ENCODE measurements around the gene SLC38A8.

The SLC38A8 gene

GRCh38 chr16:84032458-84033178 lies 10.0 kb downstream of the SLC38A8 start:
- DNase-seq (ENCODE audit: low read depth in 2 of 3, low spot score in 2 of 3): no peak

GRCh38 chr16:84031556-84031955 lies 11.0 kb downstream of the SLC38A8 start:
- no peak for DNase-seq (ENCODE audit: low read depth in 2 of 3, low spot score in 2 of 3)

GRCh38 chr16:84029297-84030047 lies 13.1 kb downstream of the SLC38A8 start:
- no peak for DNase-seq (ENCODE audit: low read depth in 2 of 3, low spot score in 2 of 3)

GRCh38 chr16:84027625-84028024 lies 15.0 kb downstream of the SLC38A8 start:
- no peak for DNase-seq (ENCODE audit: low read depth in 2 of 3, low spot score in 2 of 3)

GRCh38 chr16:84026606-84027005 lies 16.0 kb downstream of the SLC38A8 start:
- DNase-seq (ENCODE audit: low read depth in 2 of 3, low spot score in 2 of 3): no peak

GRCh38 chr16:84024854-84025253 lies 17.7 kb downstream of the SLC38A8 start:
- no peak for DNase-seq (ENCODE audit: low read depth in 2 of 3, low spot score in 2 of 3)

GRCh38 chr16:84022644-84023043 lies 20.0 kb downstream of the SLC38A8 start:
- DNase-seq (ENCODE audit: low read depth in 2 of 3, low spot score in 2 of 3): no peak

- DNase-seq (ENCODE audit: low read depth in 2 of 3, low spot score in 2 of 3): no peak
Measured at GRCh38 chr16:84021488-84021887, 21.1 kb downstream of the SLC38A8 start.

- DNase-seq (ENCODE audit: low read depth in 2 of 3, low spot score in 2 of 3): no peak
Measured at GRCh38 chr16:84020353-84020752, 22.2 kb downstream of the SLC38A8 start.

GRCh38 chr16:84018710-84019109 lies 23.9 kb downstream of the SLC38A8 start:
- no peak for DNase-seq (ENCODE audit: low read depth in 2 of 3, low spot score in 2 of 3)

- no peak for DNase-seq (ENCODE audit: low read depth in 2 of 3, low spot score in 2 of 3)
Measured at GRCh38 chr16:84016477-84016876, 26.1 kb downstream of the SLC38A8 start.

GRCh38 chr16:84015399-84015798 lies 27.2 kb downstream of the SLC38A8 start:
- DNase-seq (ENCODE audit: low read depth in 2 of 3, low spot score in 2 of 3): no peak

- DNase-seq (ENCODE audit: low read depth in 2 of 3, low spot score in 2 of 3): no peak
Measured at GRCh38 chr16:84014570-84015327, 27.8 kb downstream of the SLC38A8 start.

GRCh38 chr16:84013787-84014569 lies 28.6 kb downstream of the SLC38A8 start:
- peak; percentile 23 to 60 (median 24) for DNase-seq (ENCODE audit: low read depth in 2 of 3, low spot score in 2 of 3)

- DNase-seq (ENCODE audit: low read depth in 2 of 3, low spot score in 2 of 3): no peak
Measured at GRCh38 chr16:84009282-84009681, 33.3 kb downstream of the SLC38A8 start.

GRCh38 chr16:84007965-84008364 lies 34.6 kb downstream of the SLC38A8 start:
- DNase-seq (ENCODE audit: low read depth in 2 of 3, low spot score in 2 of 3): no peak

- DNase-seq (ENCODE audit: low read depth in 2 of 3, low spot score in 2 of 3): no peak
Measured at GRCh38 chr16:84007520-84007919, 35.1 kb downstream of the SLC38A8 start.

- DNase-seq (ENCODE audit: low read depth in 2 of 3, low spot score in 2 of 3): no peak
Measured at GRCh38 chr16:84005391-84005790, 37.2 kb downstream of the SLC38A8 start.

GRCh38 chr16:84004442-84004841 lies 38.2 kb downstream of the SLC38A8 start:
- no peak for DNase-seq (ENCODE audit: low read depth in 2 of 3, low spot score in 2 of 3)

- DNase-seq (ENCODE audit: low read depth in 2 of 3, low spot score in 2 of 3): no peak
Measured at GRCh38 chr16:84003038-84003437, 39.6 kb downstream of the SLC38A8 start.

GRCh38 chr16:84001726-84002125 lies 40.9 kb downstream of the SLC38A8 start:
- no peak for DNase-seq (ENCODE audit: low read depth in 2 of 3, low spot score in 2 of 3)
